GM13977 (cell line): ENCODE measurements around the gene PIK3R3.
"Not testable (repeated sequence)": the region's sequence is repeated elsewhere in the genome, so short reads cannot be mapped to it uniquely, and the experiment has no call there.

Experiments
- DNase-seq: peaks from one replicate; pipeline ENCODE4 v3.0.0; 2012; ENCODE audit warnings: low spot score
- CTCF ChIP-seq: IDR thresholded peaks from 2 replicates; pipeline ENCODE4 v1.5.1; 2012; ENCODE audit warnings: mild to moderate bottlenecking, control low read depth; ENCODE audit not compliant: insufficient read depth; ENCODE audit errors: extremely low read depth, missing control alignments
- in situ Hi-C: fragments of 300-500 bp; cut with MboI; formaldehyde crosslinking; loops from one replicate; pipeline ENCODE4 v1.12.0; 2022; ENCODE audit warnings: low sequenced_read_pairs, low pct_unique_long_range_greater_than_20kb, mixed read lengths, inconsistent platforms; ENCODE audit not compliant: unreplicated experiment

Gene PIK3R3

GRCh38 chr1:46061146-46061545, 71.3 kb downstream of the PIK3R3 start:
- in situ Hi-C loops, result no loop called here
- DNase-seq, result no peak
- no peak for TF ChIP-seq CTCF

- no peak for DNase-seq
- in situ Hi-C loops, result no loop called here
- TF ChIP-seq CTCF, result no peak
Measured at GRCh38 chr1:46058936-46059335, 73.5 kb downstream of the PIK3R3 start.

GRCh38 chr1:46057781-46058180, 74.6 kb downstream of the PIK3R3 start:
- TF ChIP-seq CTCF, result no peak
- no peak for DNase-seq
- in situ Hi-C loops, result no loop called here

GRCh38 chr1:46057215-46057614, 75.2 kb downstream of the PIK3R3 start:
- DNase-seq, in situ Hi-C loops: not testable (repeated sequence)

GRCh38 chr1:46056325-46056724, 76.1 kb downstream of the PIK3R3 start:
- TF ChIP-seq CTCF, result no peak
- in situ Hi-C loops, result no loop called here
- DNase-seq, result no peak

- no peak for DNase-seq
- TF ChIP-seq CTCF, result no peak
- in situ Hi-C loops, result no loop called here
Measured at GRCh38 chr1:46053734-46054133, 78.7 kb downstream of the PIK3R3 start.

GRCh38 chr1:46044116-46044515, 88.3 kb downstream of the PIK3R3 start:
- no peak for DNase-seq
- no peak for TF ChIP-seq CTCF
- in situ Hi-C loops, result loop anchor here (10.0 kb wide), 1 partner anchor 51 kb away; no protein-coding TSS in a partner anchor
